ENCODE data around the gene AKAP6. TPM values are rescaled to one million over a fixed set of nuclear protein-coding genes. Genes with fewer than 3 reads are reported as not detected.

The AKAP6 gene
- total RNA-seq, 2 donors from 2014 or later = 112 to 117 TPM

GRCh38 chr14:32728526-32728925 lies 399.4 kb downstream of the AKAP6 start:
- no peak overlapping the region for H3K27ac ChIP-seq
- peaks cover 0 to 16% of the 10 kb centered on the region in 2 donors for H3K4me1 ChIP-seq
- no peak for TF ChIP-seq CTCF (IDR thresholded peaks at IDR 0.05)
- no peaks in the 10 kb centered on the region for H3K36me3 ChIP-seq
- DNase-seq (ENCODE audit: low spot score) = no peak
- no peak overlapping the region for H3K4me3 ChIP-seq
- H3K9me3 ChIP-seq = no peaks in the 10 kb centered on the region
- no peaks in the 10 kb centered on the region for H3K27me3 ChIP-seq

GRCh38 chr14:32728976-32729375 lies 399.9 kb downstream of the AKAP6 start:
- Histone ChIP-seq H3K9me3 (no peaks in the 10 kb centered on the region), H3K27ac (no peak overlapping the region), H3K27me3 (no peaks in the 10 kb centered on the region), H3K4me1 (peaks cover 0 to 16% of the 10 kb centered on the region in 2 donors), H3K4me3 (no peak overlapping the region), H3K36me3 (no peaks in the 10 kb centered on the region)
- no peak for DNase-seq (ENCODE audit: low spot score)
- TF ChIP-seq CTCF (IDR thresholded peaks at IDR 0.05) = no peak

GRCh38 chr14:32731249-32731648 lies 402.2 kb downstream of the AKAP6 start:
- H3K9me3 ChIP-seq = no peaks in the 10 kb centered on the region
- no peak for TF ChIP-seq CTCF (IDR thresholded peaks at IDR 0.05)
- no peak overlapping the region for H3K27ac ChIP-seq
- H3K27me3 ChIP-seq = no peaks in the 10 kb centered on the region
- no peak overlapping the region for H3K4me3 ChIP-seq
- no peaks in the 10 kb centered on the region for H3K36me3 ChIP-seq
- H3K4me1 ChIP-seq = no peaks in the 10 kb centered on the region
- no peak for DNase-seq (ENCODE audit: low spot score)

- no peak for TF ChIP-seq CTCF (IDR thresholded peaks at IDR 0.05)
- no peak for DNase-seq (ENCODE audit: low spot score)
- Histone ChIP-seq H3K27ac (no peak overlapping the region), H3K4me3 (no peak overlapping the region), H3K4me1 (no peaks in the 10 kb centered on the region), H3K27me3 (no peaks in the 10 kb centered on the region), H3K9me3 (no peaks in the 10 kb centered on the region), H3K36me3 (no peaks in the 10 kb centered on the region)
Observed at GRCh38 chr14:32733015-32733414, 403.9 kb downstream of the AKAP6 start.

GRCh38 chr14:32734261-32734660 lies 405.2 kb downstream of the AKAP6 start:
- Histone ChIP-seq H3K27ac (no peak overlapping the region), H3K4me3 (no peak overlapping the region), H3K9me3 (no peaks in the 10 kb centered on the region), H3K27me3 (no peaks in the 10 kb centered on the region), H3K36me3 (no peaks in the 10 kb centered on the region), H3K4me1 (no peaks in the 10 kb centered on the region)
- no peak for DNase-seq (ENCODE audit: low spot score)
- no peak for TF ChIP-seq CTCF (IDR thresholded peaks at IDR 0.05)

GRCh38 chr14:32737621-32738020 lies 408.5 kb downstream of the AKAP6 start:
- Histone ChIP-seq H3K4me3 (no peak overlapping the region), H3K9me3 (no peaks in the 10 kb centered on the region), H3K4me1 (no peaks in the 10 kb centered on the region), H3K27me3 (no peaks in the 10 kb centered on the region), H3K27ac (no peak overlapping the region), H3K36me3 (no peaks in the 10 kb centered on the region)
- no peak for DNase-seq (ENCODE audit: low spot score)
- no peak for TF ChIP-seq CTCF (IDR thresholded peaks at IDR 0.05)

All from right atrium auricular region (tissue), 2 donors.